Effector CD8-positive, alpha-beta T cell (primary cell): ENCODE measurements around the gene RASGRP3.
"Not testable (repeated sequence)": the region's sequence is repeated elsewhere in the genome, so short reads cannot be mapped to it uniquely, and the experiment has no call there.

Experiments
- DNase-seq: peaks from one replicate; lab custom pipeline; 2025; lab: John Stamatoyannopoulos, UW

Gene RASGRP3

DNA sequence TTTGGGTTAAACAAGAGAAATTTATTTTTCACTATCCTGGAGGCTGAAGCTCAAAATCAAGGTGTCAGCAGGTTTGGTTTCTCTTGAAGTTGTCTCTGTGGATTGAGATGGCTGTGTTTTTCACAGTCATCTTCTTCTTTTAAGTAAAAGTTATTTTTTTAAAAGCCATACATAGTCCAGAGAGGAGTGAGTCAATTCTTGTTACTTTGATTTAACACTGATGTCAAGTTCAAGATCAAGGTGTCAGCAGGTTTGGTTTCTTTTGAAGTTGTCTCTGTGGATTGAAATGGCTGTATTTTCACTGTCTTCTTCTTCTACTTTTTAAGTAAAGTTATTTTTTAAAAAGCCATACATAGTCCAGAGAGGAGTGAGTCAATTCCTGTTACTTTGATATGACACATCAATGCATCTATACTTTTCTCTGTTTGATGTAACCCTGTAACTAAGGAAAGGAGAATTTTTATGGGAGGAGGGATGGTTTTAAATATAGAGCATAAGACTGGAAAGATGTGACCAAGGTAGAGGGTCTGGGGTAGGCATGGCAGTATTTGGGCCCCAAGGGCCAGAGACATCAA lies 22.5 kb upstream of the RASGRP3 start:
- DNase-seq = no peak

DNA sequence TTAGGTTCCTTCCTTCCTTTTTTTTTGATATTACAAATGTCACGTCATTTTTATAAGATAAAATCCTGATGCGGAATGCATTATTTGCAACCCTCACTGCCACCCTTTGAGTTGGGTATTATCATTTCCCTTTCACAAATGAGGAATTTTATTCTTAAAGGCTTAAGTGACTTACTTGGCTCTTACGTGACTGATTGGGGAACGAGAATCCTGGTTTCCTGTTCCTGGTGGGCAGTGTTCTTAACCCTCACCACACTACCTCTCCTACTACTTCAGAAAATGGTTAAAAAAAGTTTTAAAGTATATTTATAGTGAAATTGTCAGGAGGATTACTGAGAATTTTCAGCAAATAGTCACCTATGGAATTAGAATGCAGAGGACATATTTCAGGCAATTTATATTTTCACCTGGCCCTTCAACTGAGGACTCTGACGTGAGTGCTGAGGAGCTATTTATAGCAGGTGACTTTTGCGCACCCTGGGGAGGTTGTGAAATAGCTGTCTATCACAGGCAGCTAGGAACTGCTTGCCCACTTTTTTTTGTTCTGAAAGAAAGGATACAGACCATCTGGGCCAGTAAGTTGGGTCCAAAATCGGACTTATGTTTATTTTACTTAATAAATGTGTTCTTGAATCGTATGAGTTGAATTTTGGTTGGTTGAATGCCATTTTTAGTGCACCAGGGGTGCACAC lies 18.7 kb upstream of the RASGRP3 start:
- no peak for DNase-seq

DNA sequence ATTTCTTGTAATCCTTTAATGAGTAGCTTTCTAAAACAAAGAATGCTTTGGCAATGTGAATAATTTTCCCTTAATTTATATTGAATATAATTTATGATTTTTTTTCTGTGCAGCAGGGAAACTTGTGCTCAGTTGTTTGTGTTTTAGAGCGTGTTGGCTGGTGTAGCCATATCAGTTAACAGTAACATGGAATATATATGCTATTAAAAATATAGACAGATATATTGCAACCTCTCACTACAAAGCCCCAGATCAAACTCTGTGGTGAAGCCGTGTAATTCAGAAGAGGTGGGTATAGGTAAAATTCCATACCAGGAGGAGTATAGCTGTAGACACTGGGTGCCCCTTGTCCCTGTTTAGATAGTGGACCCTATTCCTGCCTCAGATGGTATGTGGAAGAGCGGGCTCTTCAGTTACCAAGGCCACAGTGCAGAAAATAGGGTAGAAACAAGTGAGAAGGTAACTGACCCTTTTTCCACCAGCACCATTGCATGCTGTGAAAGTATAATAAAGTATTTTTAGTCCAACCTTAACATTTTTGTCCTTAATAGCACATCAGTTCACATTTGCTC lies 18.1 kb upstream of the RASGRP3 start:
- DNase-seq = no peak

DNA sequence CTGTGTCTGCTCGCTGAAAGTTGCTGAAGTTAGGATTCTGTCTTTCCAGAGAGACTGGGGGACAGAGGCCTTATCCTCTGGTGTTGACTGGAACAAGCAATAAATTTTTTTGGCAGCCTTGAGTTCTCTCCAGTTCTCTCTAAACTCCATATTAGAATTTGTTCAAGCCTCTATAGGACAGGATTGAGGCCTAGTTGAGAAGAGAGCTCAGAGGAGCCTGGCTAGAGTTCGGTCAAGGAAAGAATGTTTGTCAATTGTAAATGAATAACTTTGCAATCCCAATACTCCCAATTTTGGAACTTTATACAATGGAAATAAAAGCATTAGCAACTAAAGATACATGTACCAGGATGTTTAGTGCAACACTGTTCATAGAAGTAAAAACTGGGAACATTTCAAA lies 16.7 kb upstream of the RASGRP3 start:
- no peak for DNase-seq

- DNase-seq = not testable (repeated sequence)
These were observed 13.9 kb upstream of the RASGRP3 start for GRCh38 chr2:33462512-33462911.

GRCh38 chr2:33467413-33467812 lies 9.0 kb upstream of the RASGRP3 start:
- DNase-seq = no peak

GRCh38 chr2:33469238-33469637 lies 7.2 kb upstream of the RASGRP3 start:
- no peak for DNase-seq

GRCh38 chr2:33475224-33476130 lies 972 bp upstream of the RASGRP3 start:
- DNase-seq = peak; percentile 53

- DNase-seq = no peak
These were observed 343 bp downstream of the RASGRP3 start for GRCh38 chr2:33476793-33477190.

DNA sequence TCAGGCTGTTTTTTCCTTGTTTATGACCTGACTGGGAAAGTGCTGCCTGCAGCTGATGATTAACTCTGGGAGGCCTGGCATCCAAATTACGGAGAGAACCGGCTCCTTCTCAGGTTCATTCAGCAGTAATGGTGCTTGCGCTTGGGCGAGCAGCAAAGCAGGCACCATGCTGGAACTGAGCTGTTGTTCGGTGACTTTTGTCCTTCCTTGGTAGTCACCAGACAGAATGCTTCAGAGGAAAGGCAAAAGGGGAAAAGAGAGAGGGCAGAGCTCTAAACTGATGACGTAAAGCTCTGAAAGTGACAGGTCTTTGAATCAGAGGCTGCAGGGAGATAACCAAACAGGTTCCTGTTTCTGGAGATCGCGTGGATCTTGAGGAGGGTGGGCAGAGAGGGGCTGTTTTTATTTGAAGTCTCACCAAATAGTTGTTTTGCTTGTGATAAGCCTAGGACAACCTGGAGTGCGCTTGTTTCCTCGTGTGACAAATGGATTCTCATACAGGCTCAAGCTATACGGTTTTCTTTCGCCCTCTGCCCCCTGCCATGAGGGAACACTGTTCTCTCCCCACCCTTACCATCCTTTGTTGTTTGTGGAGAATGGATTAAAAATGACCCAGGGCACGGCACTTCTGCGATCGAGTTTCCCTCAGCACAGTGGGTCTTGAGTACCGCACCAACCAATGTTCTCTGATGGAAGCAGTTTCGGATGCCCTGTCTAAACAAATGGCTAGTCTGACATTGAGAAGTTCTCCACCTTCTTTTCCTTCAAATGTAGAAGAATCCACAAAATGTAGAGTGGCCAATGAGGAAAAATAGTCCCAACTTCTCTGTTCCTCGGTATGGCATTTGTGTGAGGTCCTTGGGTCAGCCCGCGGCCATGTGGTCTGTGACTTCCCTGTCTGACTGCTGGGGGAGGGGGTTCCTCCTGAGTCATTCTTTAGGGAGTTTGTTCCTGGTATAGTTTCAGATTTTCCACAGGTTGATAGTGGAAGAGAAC lies 1.3 kb downstream of the RASGRP3 start:
- DNase-seq = no peak

GRCh38 chr2:33478968-33479731 lies 2.7 kb downstream of the RASGRP3 start:
- DNase-seq = no peak

GRCh38 chr2:33482518-33482917 lies 6.1 kb downstream of the RASGRP3 start:
- no peak for DNase-seq

DNA sequence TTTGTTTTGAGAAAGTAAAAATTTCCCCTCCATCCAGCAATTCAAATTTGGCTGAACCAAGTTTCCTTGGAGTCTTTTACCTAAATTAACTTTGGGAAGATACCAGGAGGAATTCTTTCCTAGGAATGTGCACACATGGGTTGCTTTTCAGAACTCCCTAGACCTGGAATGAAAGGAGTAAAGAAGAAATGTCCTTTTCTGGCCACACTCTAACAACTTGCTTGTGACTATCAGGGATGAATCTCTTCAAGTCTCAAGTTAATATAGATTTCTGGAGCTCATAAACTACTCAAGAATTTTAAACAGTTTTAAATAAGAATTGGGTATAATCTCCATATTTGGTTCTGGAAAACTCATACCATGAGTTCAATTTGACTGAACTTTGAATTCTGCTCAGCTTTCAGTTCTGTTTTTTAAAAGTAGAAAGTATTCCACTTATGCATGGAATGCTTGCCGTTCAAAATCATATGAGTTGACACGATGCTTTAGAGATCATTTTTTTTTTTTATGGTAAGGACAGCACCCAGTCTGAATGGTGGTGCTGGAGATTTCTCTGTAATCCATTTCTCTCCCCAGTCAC lies 7.7 kb downstream of the RASGRP3 start:
- no peak for DNase-seq

GRCh38 chr2:33485051-33485450 lies 8.6 kb downstream of the RASGRP3 start:
- no peak for DNase-seq

DNA sequence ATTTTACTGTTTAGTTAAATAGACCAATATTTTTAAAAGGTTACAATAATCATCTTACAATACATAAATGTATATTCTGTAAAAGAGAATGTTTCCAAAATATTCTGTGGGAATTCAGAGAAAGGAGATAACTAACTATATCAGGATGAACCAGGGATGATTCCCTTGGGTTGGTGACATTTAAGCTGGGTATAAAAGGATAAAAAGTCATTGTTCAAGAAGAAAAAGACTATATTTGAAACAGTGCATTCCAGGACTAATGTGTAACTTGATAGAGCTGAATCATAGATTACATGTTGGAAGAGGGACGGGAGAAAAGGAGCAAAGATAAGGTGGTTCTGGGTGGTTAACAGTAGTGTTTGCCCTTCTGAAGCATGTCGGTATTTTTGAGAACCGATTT lies 10.1 kb downstream of the RASGRP3 start:
- no peak for DNase-seq

DNA sequence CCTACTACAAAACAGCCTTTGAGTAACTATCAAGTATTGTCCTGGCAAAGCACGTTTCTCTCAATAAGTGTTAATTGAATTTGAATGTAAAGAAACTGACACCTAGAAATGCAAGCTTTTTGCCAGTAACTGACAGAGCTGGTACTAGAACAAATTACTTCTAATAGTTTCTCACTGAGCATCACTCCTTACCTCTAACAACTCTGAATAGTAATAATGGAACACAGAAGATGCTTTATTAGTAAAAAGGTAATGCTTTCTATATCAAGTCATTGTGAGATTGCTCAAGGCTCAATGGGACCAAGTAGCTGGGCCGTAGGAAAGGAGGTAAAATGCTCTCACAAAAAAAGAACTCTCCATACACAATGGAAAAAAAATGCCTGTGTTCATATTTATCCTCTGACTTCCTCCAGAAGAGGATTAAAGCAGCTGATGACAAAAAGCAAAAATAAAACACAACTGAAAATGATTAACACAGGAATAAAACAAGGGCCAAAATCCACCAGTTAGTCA lies 11.8 kb downstream of the RASGRP3 start:
- DNase-seq = no peak

DNA sequence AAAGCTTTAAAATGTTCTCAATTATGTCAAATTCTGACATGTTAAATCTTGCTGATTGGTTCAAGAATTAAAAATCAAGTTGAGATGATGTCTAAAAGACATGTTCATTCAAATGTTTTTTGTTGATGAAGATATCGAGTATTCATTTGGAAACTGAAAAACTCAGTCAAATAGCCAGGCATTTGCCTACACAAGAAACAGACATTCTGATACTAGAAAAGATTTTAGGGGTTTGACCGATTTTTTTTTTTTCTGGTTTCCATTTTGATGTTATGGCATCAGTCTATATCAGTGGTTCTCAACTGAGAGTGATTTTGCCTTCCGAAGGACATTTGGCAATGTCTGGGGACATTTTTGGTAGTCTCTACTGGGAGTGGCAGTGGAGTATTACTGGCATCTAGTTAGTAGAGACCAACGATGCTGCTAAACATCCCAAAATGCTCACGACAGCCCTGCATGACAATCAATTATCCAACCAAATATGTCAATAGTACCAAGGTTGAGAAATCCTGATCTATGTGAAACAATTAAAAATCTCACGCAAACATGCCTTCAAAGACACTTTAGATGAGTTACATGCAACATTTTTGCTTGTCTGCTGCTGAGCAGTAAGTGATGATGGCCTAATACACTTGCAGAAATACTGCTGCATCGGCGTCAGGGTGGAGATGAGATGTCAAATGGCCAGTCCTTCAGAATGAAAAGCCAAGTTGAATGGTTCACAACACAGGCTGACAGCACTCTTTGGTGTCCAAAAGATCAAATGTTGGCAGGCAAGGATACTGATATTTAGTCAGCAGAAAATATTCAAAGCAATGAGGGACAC lies 12.5 kb downstream of the RASGRP3 start:
- DNase-seq = no peak

DNA sequence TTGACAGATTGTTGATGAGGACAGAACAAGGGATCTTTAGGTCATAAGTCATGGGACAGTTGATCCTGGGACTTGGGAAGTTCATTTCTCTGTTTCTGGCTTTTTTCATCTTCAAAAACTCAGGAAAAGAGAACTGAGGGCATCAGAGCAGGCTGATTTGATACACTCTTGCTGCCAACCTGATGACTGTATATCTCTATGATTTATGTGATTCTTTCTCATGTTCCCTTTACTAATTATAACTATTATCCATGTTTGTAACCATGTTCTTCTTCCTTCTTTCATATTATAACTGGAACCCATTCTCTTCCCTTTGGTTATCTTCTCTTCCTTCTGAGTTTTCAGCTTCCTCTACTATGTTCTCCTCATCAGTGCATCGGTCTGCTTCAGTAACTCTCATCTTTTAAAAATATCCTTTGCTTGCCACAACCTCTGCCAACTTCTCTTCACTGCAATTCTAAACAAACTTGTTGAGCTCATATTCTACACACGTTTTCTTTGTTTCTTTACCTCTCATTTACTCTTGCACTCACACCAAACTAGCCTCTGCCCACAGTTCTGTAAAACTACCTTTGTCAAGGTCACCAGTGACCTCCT lies 13.5 kb downstream of the RASGRP3 start:
- no peak for DNase-seq
